ENCODE results near the gene GRID1.

Gene GRID1

GRCh38 chr10:85789125-85789524 lies 577.5 kb downstream of the GRID1 start:
- H3K4me3 ChIP-seq (ENCODE audit: low read length) = no peak overlapping the region
- TF ChIP-seq CTCF (IDR thresholded peaks at IDR 0.05; ENCODE audit: insufficient read depth, low read depth, low read length, missing control alignments) = no peak
- no peak for DNase-seq (ENCODE audit: low read depth)

- TF ChIP-seq CTCF (IDR thresholded peaks at IDR 0.05; ENCODE audit: insufficient read depth, low read depth, low read length, missing control alignments) = no peak
These were observed 578.0 kb downstream of the GRID1 start for GRCh38 chr10:85788570-85788969.

GRCh38 chr10:85787881-85788280 lies 578.7 kb downstream of the GRID1 start:
- no peak overlapping the region for H3K4me3 ChIP-seq (ENCODE audit: low read length)
- no peak for DNase-seq (ENCODE audit: low read depth)
- no peak for TF ChIP-seq CTCF (IDR thresholded peaks at IDR 0.05; ENCODE audit: insufficient read depth, low read depth, low read length, missing control alignments)

More at GRCh38 chr10:85788570-85788969, 578.0 kb downstream of the GRID1 start:
- H3K4me3 ChIP-seq (ENCODE audit: low read length) = no peak overlapping the region
- DNase-seq (ENCODE audit: low read depth) = no peak

- TF ChIP-seq CTCF (IDR thresholded peaks at IDR 0.05; ENCODE audit: insufficient read depth, low read depth, low read length, missing control alignments) = no peak
- DNase-seq (ENCODE audit: low read depth) = no peak
- no peak overlapping the region for H3K4me3 ChIP-seq (ENCODE audit: low read length)
These were observed 579.2 kb downstream of the GRID1 start for GRCh38 chr10:85787393-85787792.

- H3K4me3 ChIP-seq (ENCODE audit: low read length) = no peak overlapping the region
- no peak for TF ChIP-seq CTCF (IDR thresholded peaks at IDR 0.05; ENCODE audit: insufficient read depth, low read depth, low read length, missing control alignments)
- DNase-seq (ENCODE audit: low read depth) = no peak
These were observed 580.1 kb downstream of the GRID1 start for GRCh38 chr10:85786401-85786899.

GRCh38 chr10:85784792-85785191 lies 581.8 kb downstream of the GRID1 start:
- no peak for TF ChIP-seq CTCF (IDR thresholded peaks at IDR 0.05; ENCODE audit: insufficient read depth, low read depth, low read length, missing control alignments)
- H3K4me3 ChIP-seq (ENCODE audit: low read length) = no peak overlapping the region

GRCh38 chr10:85781404-85781803 lies 585.2 kb downstream of the GRID1 start:
- TF ChIP-seq CTCF (IDR thresholded peaks at IDR 0.05; ENCODE audit: insufficient read depth, low read depth, low read length, missing control alignments) = no peak
- no peak overlapping the region for H3K4me3 ChIP-seq (ENCODE audit: low read length)
- no peak for DNase-seq (ENCODE audit: low read depth)

More at GRCh38 chr10:85784792-85785191, 581.8 kb downstream of the GRID1 start:
- DNase-seq (ENCODE audit: low read depth) = no peak
